GM21526 (cell line): ENCODE measurements around the gene VWA2.
A peak's percentile ranks its signal among the peaks of the same experiment; 100 is the strongest.

Experiments used
- ATAC-seq: cut with Tn5 transposase; IDR thresholded peaks from one replicate; pipeline ENCODE4 v1.9.1; 2021; ENCODE audit warnings: moderate library complexity; ENCODE audit not compliant: unreplicated experiment, low FRiP score

Gene VWA2

GRCh38 chr10:114239117-114239993 lies at the start of gene VWA2:
Gene VWA2, plus strand, starts transcription at chr10:114239254. Its CDS starts 9,460 bp downstream, at chr10:114248714.
- ATAC-seq, result peak; percentile 50

GRCh38 chr10:114189700-114190099 lies 49.4 kb upstream of the VWA2 start:
- no peak for ATAC-seq

GRCh38 chr10:114195079-114195478 lies 44.0 kb upstream of the VWA2 start:
- peak; percentile 90 for ATAC-seq

GRCh38 chr10:114199239-114199638 lies 39.8 kb upstream of the VWA2 start:
- ATAC-seq, result no peak

- ATAC-seq, result no peak
Observed at GRCh38 chr10:114202812-114203211, 36.2 kb upstream of the VWA2 start.

GRCh38 chr10:114206902-114207301 lies 32.2 kb upstream of the VWA2 start:
- no peak for ATAC-seq

GRCh38 chr10:114207349-114207748 lies 31.7 kb upstream of the VWA2 start:
- no peak for ATAC-seq

- ATAC-seq, result no peak
Observed at GRCh38 chr10:114208351-114208750, 30.7 kb upstream of the VWA2 start.

- ATAC-seq, result no peak
Observed at GRCh38 chr10:114212153-114212552, 26.9 kb upstream of the VWA2 start.

- ATAC-seq, result no peak
Observed at GRCh38 chr10:114215033-114215432, 24.0 kb upstream of the VWA2 start.

GRCh38 chr10:114220281-114220680 lies 18.8 kb upstream of the VWA2 start:
- no peak for ATAC-seq

GRCh38 chr10:114221235-114221634 lies 17.8 kb upstream of the VWA2 start:
- no peak for ATAC-seq

GRCh38 chr10:114223066-114223465 lies 16.0 kb upstream of the VWA2 start:
- no peak for ATAC-seq

- no peak for ATAC-seq
Observed at GRCh38 chr10:114228156-114228555, 10.9 kb upstream of the VWA2 start.

GRCh38 chr10:114232561-114233176 lies 6.4 kb upstream of the VWA2 start:
- no peak for ATAC-seq

GRCh38 chr10:114233482-114233881 lies 5.6 kb upstream of the VWA2 start:
- no peak for ATAC-seq

- ATAC-seq, result no peak
Observed at GRCh38 chr10:114234132-114234531, 4.9 kb upstream of the VWA2 start.

- no peak for ATAC-seq
Observed at GRCh38 chr10:114239994-114240345, 916 bp downstream of the VWA2 start.

- ATAC-seq, result no peak
Observed at GRCh38 chr10:114242235-114242634, 3.2 kb downstream of the VWA2 start.

- ATAC-seq, result no peak
Observed at GRCh38 chr10:114243661-114244060, 4.6 kb downstream of the VWA2 start.

- ATAC-seq, result no peak
Observed at GRCh38 chr10:114244126-114244525, 5.1 kb downstream of the VWA2 start.
